GM19372 (cell line): Measurements from ENCODE around the gene KIRREL3.

Source experiments
- ATAC-seq: cut with Tn5 transposase; IDR thresholded peaks from one replicate; pipeline ENCODE4 v1.9.1; 2021; ENCODE audit warnings: mild to moderate bottlenecking, low read depth, moderate library complexity; ENCODE audit not compliant: unreplicated experiment

The KIRREL3 gene

GRCh38 chr11:126879516-126879915 is 121.1 kb downstream of the KIRREL3 start:
- ATAC-seq = no peak

GRCh38 chr11:126878913-126879482 is 121.6 kb downstream of the KIRREL3 start:
- no peak for ATAC-seq

- ATAC-seq = no peak
These were observed 125.7 kb downstream of the KIRREL3 start for GRCh38 chr11:126874831-126875230.

GRCh38 chr11:126874276-126874675 is 126.3 kb downstream of the KIRREL3 start:
- ATAC-seq = no peak

GRCh38 chr11:126871792-126872191 is 128.8 kb downstream of the KIRREL3 start:
- ATAC-seq = no peak

- no peak for ATAC-seq
These were observed 130.5 kb downstream of the KIRREL3 start for GRCh38 chr11:126870021-126870420.

- no peak for ATAC-seq
These were observed 131.8 kb downstream of the KIRREL3 start for GRCh38 chr11:126868741-126869140.

GRCh38 chr11:126864934-126865333 is 135.6 kb downstream of the KIRREL3 start:
- ATAC-seq = no peak

GRCh38 chr11:126863294-126863997 is 137.1 kb downstream of the KIRREL3 start:
- ATAC-seq = no peak

GRCh38 chr11:126862664-126863243 is 137.8 kb downstream of the KIRREL3 start:
- no peak for ATAC-seq

GRCh38 chr11:126861796-126862459 is 138.6 kb downstream of the KIRREL3 start:
- ATAC-seq = no peak

- no peak for ATAC-seq
These were observed 142.4 kb downstream of the KIRREL3 start for GRCh38 chr11:126857860-126858808.

GRCh38 chr11:126855536-126855935 is 145.0 kb downstream of the KIRREL3 start:
- ATAC-seq = no peak

GRCh38 chr11:126853732-126854131 is 146.8 kb downstream of the KIRREL3 start:
- no peak for ATAC-seq

- ATAC-seq = no peak
These were observed 155.8 kb downstream of the KIRREL3 start for GRCh38 chr11:126844789-126845188.

GRCh38 chr11:126843096-126843495 is 157.5 kb downstream of the KIRREL3 start:
- no peak for ATAC-seq

- ATAC-seq = no peak
These were observed 158.6 kb downstream of the KIRREL3 start for GRCh38 chr11:126841999-126842398.

- no peak for ATAC-seq
These were observed 159.6 kb downstream of the KIRREL3 start for GRCh38 chr11:126840975-126841374.

- ATAC-seq = no peak
These were observed 160.2 kb downstream of the KIRREL3 start for GRCh38 chr11:126840201-126840886.

GRCh38 chr11:126839496-126839895 is 161.1 kb downstream of the KIRREL3 start:
- ATAC-seq = no peak
